Fibroblast of lung (primary cell): ENCODE data around the gene UBE2Q2.

ENCODE experiments used
- EZH2 ChIP-seq: IDR thresholded peaks from 2 replicates; pipeline ENCODE4 v1.5.1; 2012; ENCODE audit warnings: low read length, control low read depth, mild to moderate bottlenecking; ENCODE audit errors: missing control alignments
- TF ChIP-seq, protein P1 (sequence below), 2 donors: IDR thresholded peaks in 1 of 2; conservative IDR thresholded peaks in 1 of 2; 1 replicate in 1 of 2; 2 replicates in 1 of 2; pipeline ENCODE4 v1.5.1; 2011 to 2012; ENCODE audit warnings: low read length in 2 of 2, control low read depth in 1 of 2, inconsistent platforms in 1 of 2, low read depth in 1 of 2, mild to moderate bottlenecking in 1 of 2

DNA sequence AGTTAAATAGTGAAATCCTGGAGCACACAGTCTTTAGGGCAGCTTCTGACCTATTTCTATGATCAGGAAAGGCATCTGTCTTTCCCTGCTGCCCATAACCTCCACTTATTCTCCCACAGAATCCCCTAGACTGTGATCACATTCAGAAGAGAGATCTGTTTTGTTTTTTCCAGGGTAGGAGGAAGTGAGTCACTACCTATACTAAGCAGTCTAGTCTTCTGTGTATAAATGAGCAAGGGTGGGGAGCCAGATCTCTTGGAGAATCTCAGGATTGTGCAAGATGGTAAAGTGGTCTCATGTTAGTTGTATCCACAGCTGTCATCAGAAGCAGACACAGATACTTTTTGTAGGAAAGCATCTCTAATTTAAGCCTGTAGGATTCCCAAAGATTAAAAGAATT, 48.6 kb downstream of the UBE2Q2 start:
- TF ChIP-seq, protein P1, sequence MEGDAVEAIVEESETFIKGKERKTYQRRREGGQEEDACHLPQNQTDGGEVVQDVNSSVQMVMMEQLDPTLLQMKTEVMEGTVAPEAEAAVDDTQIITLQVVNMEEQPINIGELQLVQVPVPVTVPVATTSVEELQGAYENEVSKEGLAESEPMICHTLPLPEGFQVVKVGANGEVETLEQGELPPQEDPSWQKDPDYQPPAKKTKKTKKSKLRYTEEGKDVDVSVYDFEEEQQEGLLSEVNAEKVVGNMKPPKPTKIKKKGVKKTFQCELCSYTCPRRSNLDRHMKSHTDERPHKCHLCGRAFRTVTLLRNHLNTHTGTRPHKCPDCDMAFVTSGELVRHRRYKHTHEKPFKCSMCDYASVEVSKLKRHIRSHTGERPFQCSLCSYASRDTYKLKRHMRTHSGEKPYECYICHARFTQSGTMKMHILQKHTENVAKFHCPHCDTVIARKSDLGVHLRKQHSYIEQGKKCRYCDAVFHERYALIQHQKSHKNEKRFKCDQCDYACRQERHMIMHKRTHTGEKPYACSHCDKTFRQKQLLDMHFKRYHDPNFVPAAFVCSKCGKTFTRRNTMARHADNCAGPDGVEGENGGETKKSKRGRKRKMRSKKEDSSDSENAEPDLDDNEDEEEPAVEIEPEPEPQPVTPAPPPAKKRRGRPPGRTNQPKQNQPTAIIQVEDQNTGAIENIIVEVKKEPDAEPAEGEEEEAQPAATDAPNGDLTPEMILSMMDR (conservative IDR thresholded peaks at IDR 0.05 in 1 of 2, IDR thresholded peaks at IDR 0.05 in 1 of 2; ENCODE audit: low read depth in 1 of 2, low read length in 2 of 2): no peak
- no peak for TF ChIP-seq EZH2
